SK-N-SH (cell line): ENCODE data around the gene TMC1. TPM values are rescaled to one million over a fixed set of nuclear protein-coding genes. Genes with fewer than 3 reads are reported as not detected.
A peak's percentile ranks its signal among the peaks of the same experiment; 100 is the strongest.

ENCODE experiments used
- CTCF ChIA-PET: fragments of 300-600, 350-600 bp; formaldehyde crosslinking; extraction: SDS; loops from one replicate; lab custom pipeline; 2021; lab: Yijun Ruan, JAX
- POLR2A ChIA-PET: fragments of 350-600 bp; sonication (Branson Sonifier 250); formaldehyde crosslinking; extraction: SDS; loops from one replicate; lab custom pipeline; 2020; ENCODE audit warnings: antibody characterized with exemption, inconsistent platforms; lab: Yijun Ruan, JAX
- DNase-seq: peaks from one replicate; pipeline ENCODE4 v3.0.0; 2012
- H2AFZ ChIP-seq: fragments of 200-600 bp; sonication (generic); 2 replicates; pipeline ENCODE4 v1.8.1; 2016; ENCODE audit warnings: antibody characterized with exemption, mild to moderate bottlenecking, low read depth
- H3F3A ChIP-seq: fragments of 200-600 bp; sonication (generic); replicated peaks from 2 replicates; pipeline ENCODE3; 2016; ENCODE audit warnings: antibody characterized with exemption, mild to moderate bottlenecking; ENCODE audit not compliant: insufficient read depth
- H3K27ac ChIP-seq, 2 experiments: fragments of 200-500 bp in 1 of 2; fragments of 200-600 bp in 1 of 2; sonication (Bioruptor generic) in 1 of 2; sonication (generic), shearing (Covaris generic) in 1 of 2; 2 replicates each; pipeline versions ENCODE4 v1.5.1 to v1.6.1; 2014 to 2016; ENCODE audit warnings: low read depth in 2 of 2, inconsistent platforms in 1 of 2, low read length in 1 of 2, mild to moderate bottlenecking in 1 of 2, mixed read lengths in 1 of 2
- H3K27me3 ChIP-seq: fragments of 200-600 bp; sonication (generic), shearing (Covaris generic); 2 replicates; pipeline ENCODE4 v1.6.1; 2016; ENCODE audit warnings: mixed run types; ENCODE audit not compliant: insufficient read depth
- H3K36me3 ChIP-seq, 2 experiments: fragments of 200-500 bp in 1 of 2; fragments of 200-600 bp in 1 of 2; sonication (Bioruptor generic) in 1 of 2; sonication (generic) in 1 of 2; replicated peaks in 1 of 2; 2 replicates each; pipeline versions ENCODE3 to v1.5.1; 2014 to 2016; ENCODE audit warnings: low read length in 1 of 2, mild to moderate bottlenecking in 1 of 2; ENCODE audit not compliant: insufficient read depth in 2 of 2, control insufficient read depth in 1 of 2
- H3K4me1 ChIP-seq, 2 experiments: fragments of 200-500 bp in 1 of 2; fragments of 200-600 bp in 1 of 2; sonication (Bioruptor generic) in 1 of 2; sonication (generic), shearing (Covaris generic) in 1 of 2; 2 replicates each; pipeline versions ENCODE4 v1.5.1 to v1.6.1; 2014 to 2016; ENCODE audit warnings: low read depth in 1 of 2, low read length in 1 of 2, mixed run types in 1 of 2; ENCODE audit not compliant: insufficient read depth in 2 of 2, control insufficient read depth in 1 of 2
- H3K4me2 ChIP-seq: fragments of 200-600 bp; sonication (generic), shearing (Covaris generic); 2 replicates; pipeline ENCODE4 v1.6.1; 2017; ENCODE audit warnings: mixed run types
- H3K4me3 ChIP-seq, 2 experiments: fragments of 200-500 bp in 1 of 2; fragments of 200-600 bp in 1 of 2; sonication (Bioruptor generic) in 1 of 2; sonication (generic), shearing (Covaris generic) in 1 of 2; 2 replicates each; pipeline versions ENCODE4 v1.5.1 to v1.8.1; 2014 to 2016; ENCODE audit warnings: low read depth in 2 of 2, inconsistent platforms in 1 of 2, low read length in 1 of 2, mild to moderate bottlenecking in 1 of 2, mixed read lengths in 1 of 2, moderate library complexity in 1 of 2
- H3K79me2 ChIP-seq: fragments of 200-600 bp; sonication (generic); 2 replicates; pipeline ENCODE4 v1.8.1; 2017; ENCODE audit warnings: mild to moderate bottlenecking; ENCODE audit not compliant: insufficient read depth
- H3K9ac ChIP-seq: fragments of 200-600 bp; sonication (generic); 2 replicates; pipeline ENCODE4 v1.6.1; 2017; ENCODE audit warnings: mixed run types
- H3K9me2 ChIP-seq: fragments of 200-600 bp; sonication (generic); 2 replicates; pipeline ENCODE4 v1.6.1; 2017; ENCODE audit warnings: mixed run types
- H3K9me3 ChIP-seq: fragments of 200-600 bp; sonication (generic); 2 replicates; pipeline ENCODE4 v1.6.1; 2017; ENCODE audit warnings: mixed run types, mild to moderate bottlenecking, moderate library complexity
- H4K20me1 ChIP-seq: fragments of 200-600 bp; sonication (generic); 2 replicates; pipeline ENCODE4 v1.6.1; 2017; ENCODE audit warnings: mild to moderate bottlenecking, mixed run types; ENCODE audit not compliant: insufficient read depth
- CHD2 ChIP-seq: fragments of 150-350 bp; IDR thresholded peaks from 2 replicates; pipeline ENCODE4 v1.6.1; 2018; ENCODE audit warnings: low read length; ENCODE audit not compliant: partially characterized antibody
- ELF1 ChIP-seq: IDR thresholded peaks from 2 replicates; pipeline ENCODE4 v1.4.0; 2012
- EP300 ChIP-seq, 2 experiments: IDR thresholded peaks; 2 replicates each; pipeline versions ENCODE4 v1.4.0 to v1.6.1; 2012; ENCODE audit warnings: borderline replicate concordance in 1 of 2, low read depth in 1 of 2, low read length in 1 of 2
- FOSL2 ChIP-seq: IDR thresholded peaks from 2 replicates; pipeline ENCODE4 v1.4.0; 2012; ENCODE audit warnings: low read depth, mild to moderate bottlenecking, moderate library complexity, borderline replicate concordance
- FOXJ3 ChIP-seq: sonication (generic); formaldehyde crosslinking; IDR thresholded peaks from 2 replicates; pipeline ENCODE4 v1.5.1; 2020; ENCODE audit warnings: mild to moderate bottlenecking, missing genetic modification reagents
- FOXM1 ChIP-seq: IDR thresholded peaks from 2 replicates; pipeline ENCODE4 v1.4.0; 2012; ENCODE audit warnings: low read depth, mild to moderate bottlenecking
- GABPA ChIP-seq: IDR thresholded peaks from 2 replicates; pipeline ENCODE4 v1.4.0; 2012; ENCODE audit warnings: low read depth, mild to moderate bottlenecking
- GATA2 ChIP-seq: sonication (generic); formaldehyde crosslinking; IDR thresholded peaks from 2 replicates; pipeline ENCODE4 v1.5.0; 2020; ENCODE audit warnings: mild to moderate bottlenecking, missing genetic modification reagents
- JUND ChIP-seq: IDR thresholded peaks from 2 replicates; pipeline ENCODE4 v1.4.0; 2012
- MEF2A ChIP-seq: IDR thresholded peaks from 2 replicates; pipeline ENCODE4 v1.4.0; 2012; ENCODE audit warnings: low read depth, borderline replicate concordance
- MXI1 ChIP-seq: IDR thresholded peaks from 2 replicates; pipeline ENCODE4 v1.6.1; 2012; ENCODE audit warnings: mild to moderate bottlenecking, low read depth, low read length, improper control_type of control experiment
- NFIC ChIP-seq: IDR thresholded peaks from 2 replicates; pipeline ENCODE4 v1.4.0; 2012; ENCODE audit warnings: borderline replicate concordance
- POLR2AphosphoS5 ChIP-seq: IDR thresholded peaks from 2 replicates; pipeline ENCODE4 v1.6.1; 2012; ENCODE audit warnings: low read depth, low read length
- RAD21 ChIP-seq: IDR thresholded peaks from 2 replicates; pipeline ENCODE4 v1.6.1; 2012; ENCODE audit warnings: mild to moderate bottlenecking, low read length
- RCOR1 ChIP-seq: fragments of 150-350 bp; IDR thresholded peaks from 2 replicates; pipeline ENCODE4 v1.6.1; 2017; ENCODE audit warnings: antibody characterized with exemption, low read length
- RFX5 ChIP-seq: IDR thresholded peaks from 2 replicates; pipeline ENCODE4 v1.6.1; 2012; ENCODE audit warnings: mild to moderate bottlenecking, improper control_type of control experiment, low read length
- RXRA ChIP-seq: IDR thresholded peaks from 2 replicates; pipeline ENCODE4 v1.4.0; 2012; ENCODE audit warnings: low read depth, mild to moderate bottlenecking, borderline replicate concordance
- SIN3A ChIP-seq: IDR thresholded peaks from 2 replicates; pipeline ENCODE4 v1.6.1; 2012; ENCODE audit warnings: low read depth, mild to moderate bottlenecking, low read length, moderate library complexity, borderline replicate concordance
- SMC3 ChIP-seq: IDR thresholded peaks from 2 replicates; pipeline ENCODE4 v1.6.1; 2012; ENCODE audit warnings: low read depth, low read length, improper control_type of control experiment
- TAF1 ChIP-seq: IDR thresholded peaks from 2 replicates; pipeline ENCODE4 v1.6.1; 2012; ENCODE audit warnings: low read depth, mild to moderate bottlenecking, low read length, moderate library complexity, borderline replicate concordance
- TCF12 ChIP-seq: IDR thresholded peaks from 2 replicates; pipeline ENCODE4 v1.4.0; 2012
- TEAD4 ChIP-seq: IDR thresholded peaks from 2 replicates; pipeline ENCODE4 v1.4.0; 2012; ENCODE audit warnings: mild to moderate bottlenecking, borderline replicate concordance; ENCODE audit not compliant: insufficient read depth
- USF1 ChIP-seq: IDR thresholded peaks from 2 replicates; pipeline ENCODE4 v1.4.0; 2012; ENCODE audit warnings: low read depth, borderline replicate concordance
- YY1 ChIP-seq: IDR thresholded peaks from 2 replicates; pipeline ENCODE4 v1.4.0; 2012; ENCODE audit warnings: low read depth, mild to moderate bottlenecking
- WGBS: methylation state at CpG from one replicate; pipeline ENCODE4 v1.1.6; 2017; ENCODE audit warnings: low lambda C conversion rate; 5-methylcytosine and 5-hydroxymethylcytosine counted together
- polyA plus RNA-seq, 3 experiments: library from polyadenylated mRNA; depleted of rRNA; stranded (reverse); fragments of >200 nt; gene quantifications; 2 replicates each; pipeline ENCODE4 v1.2.3, GENCODE V29; 2012
- TF ChIP-seq, protein P1 (sequence below): IDR thresholded peaks from 2 replicates; pipeline ENCODE4 v1.4.0; 2012; ENCODE audit warnings: low read depth, borderline replicate concordance

Gene TMC1
- polyA plus RNA-seq, 1 of the 3 experiments (the other 2 are of a cell fraction): not detected

DNA sequence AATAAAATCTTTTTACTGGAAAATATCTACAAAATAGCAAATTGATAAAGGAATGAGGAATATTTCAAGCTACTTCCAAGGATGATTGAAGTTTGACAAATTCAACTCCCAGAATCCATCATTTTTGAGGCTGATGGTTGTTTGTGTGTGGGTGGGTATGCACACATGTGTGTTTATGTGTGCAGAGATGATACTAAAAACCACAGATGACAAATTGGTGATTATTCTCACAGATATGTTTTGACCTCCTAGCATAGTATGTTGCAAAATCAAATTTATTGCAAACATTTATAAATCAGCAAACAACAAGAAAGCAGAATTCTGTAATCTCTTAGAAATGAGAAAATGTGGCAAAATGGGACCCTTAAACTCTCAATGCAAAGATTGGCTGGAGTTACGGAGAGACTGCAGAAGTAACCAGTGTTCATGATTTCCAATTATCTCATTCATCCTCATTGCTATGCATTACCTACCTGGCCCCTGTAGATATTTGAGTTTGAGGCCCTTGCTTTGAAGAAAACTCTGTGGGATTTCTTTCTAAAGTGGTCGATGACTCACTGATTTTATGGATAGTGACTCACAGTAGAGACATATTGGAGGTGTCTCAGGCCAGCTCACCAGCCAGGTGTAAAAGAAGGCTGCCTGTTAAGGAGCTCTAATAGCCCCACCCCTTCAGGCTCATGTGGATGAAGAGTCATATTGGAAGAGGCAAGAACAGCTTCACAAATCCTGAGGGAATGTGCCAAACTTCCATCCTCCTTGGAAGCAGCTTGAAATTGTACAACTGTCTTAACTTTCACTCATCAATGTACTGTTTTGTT lies 44.6 kb upstream of the TMC1 start:
- no peak overlapping the region for H3K4me3 ChIP-seq
- POLR2A ChIA-PET: no interaction called here
- no peaks in the 10 kb centered on the region for H4K20me1 ChIP-seq
- no peaks in the 10 kb centered on the region for H3K36me3 ChIP-seq
- no peak overlapping the region for H3K4me2 ChIP-seq
- peaks cover 0 to 20% of the 10 kb centered on the region in 2 experiments for H3K4me1 ChIP-seq
- no peaks in the 10 kb centered on the region for H3K27me3 ChIP-seq
- WGBS: 14% methylated on average over 2 of the region's 2 CpGs
- DNase-seq: no peak
- H3K9me2 ChIP-seq: no peaks in the 10 kb centered on the region
- no peak overlapping the region for H3K9ac ChIP-seq
- H2AFZ ChIP-seq: no peak overlapping the region
- CTCF ChIA-PET: no interaction called here
- H3K79me2 ChIP-seq: no peaks in the 10 kb centered on the region
- H3F3A ChIP-seq: peaks cover 27% of the 10 kb centered on the region
- H3K27ac ChIP-seq: peak overlapping the region; percentile 70 to 75
- no peaks in the 10 kb centered on the region for H3K9me3 ChIP-seq
- TF ChIP-seq FOSL2 (peak; percentile 78), JUND (peak; percentile 67), EP300 (IDR thresholded peaks at IDR 0.05; ENCODE audit: borderline replicate concordance in 1 of 2, low read depth in 1 of 2, low read length in 1 of 2) (peak in 1 of 2 experiments; percentile 45; a peak in 1 of 4 replicates), TEAD4 (no peak), TCF12 (peak; percentile 58), GABPA (no peak)

DNA sequence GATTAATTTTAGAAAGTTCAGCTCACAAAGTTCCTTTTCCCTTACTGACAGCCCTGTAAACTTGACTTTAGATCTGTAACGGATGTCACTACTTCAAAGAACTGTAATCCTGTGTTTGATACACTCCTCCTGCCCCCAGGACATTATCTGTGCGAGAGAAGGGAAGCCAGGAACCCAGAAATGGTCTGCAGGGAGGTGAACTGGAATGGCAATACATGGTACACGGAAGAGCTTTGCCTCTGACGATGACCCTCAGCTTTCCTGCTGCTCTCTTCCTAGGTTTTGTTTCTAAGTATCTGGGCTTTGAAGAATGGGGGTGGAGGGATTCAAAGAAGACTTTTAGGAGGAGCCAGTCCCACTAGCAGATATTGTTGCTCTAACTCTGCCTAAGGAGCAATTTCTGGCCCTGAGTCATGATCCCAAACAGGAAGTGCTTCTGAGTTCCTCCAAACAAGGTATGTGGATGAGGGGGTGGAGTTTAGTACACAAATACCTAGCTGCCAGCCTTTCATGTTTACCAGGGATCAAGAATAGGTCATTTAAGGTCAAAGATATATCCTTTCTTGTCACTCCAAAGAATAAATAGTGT lies 43.4 kb upstream of the TMC1 start:
- Histone ChIP-seq H3K9me2 (no peaks in the 10 kb centered on the region), H3K27me3 (no peaks in the 10 kb centered on the region), H3K4me2 (peak overlapping the region; percentile 68), H3K36me3 (no peaks in the 10 kb centered on the region), H2AFZ (peak overlapping the region; percentile 80), H3K4me1 (peaks cover 0 to 20% of the 10 kb centered on the region in 2 experiments), H3K4me3 (no peak overlapping the region; a peak in 1 of 4 replicates), H3K9ac (no peak overlapping the region), H4K20me1 (no peaks in the 10 kb centered on the region), H3K9me3 (no peaks in the 10 kb centered on the region), H3K27ac (peak overlapping the region; percentile 70 to 75), H3F3A (peaks cover 28% of the 10 kb centered on the region), H3K79me2 (no peaks in the 10 kb centered on the region)
- WGBS: 6% methylated on average over 4 of the region's 4 CpGs
- DNase-seq: no peak
- CTCF ChIA-PET: no interaction called here
- POLR2A ChIA-PET: no interaction called here
- TF ChIP-seq ELF1: no peak
- TF ChIP-seq MEF2A: no peak
- TF ChIP-seq SIN3A: no peak
- TF ChIP-seq, protein P1, sequence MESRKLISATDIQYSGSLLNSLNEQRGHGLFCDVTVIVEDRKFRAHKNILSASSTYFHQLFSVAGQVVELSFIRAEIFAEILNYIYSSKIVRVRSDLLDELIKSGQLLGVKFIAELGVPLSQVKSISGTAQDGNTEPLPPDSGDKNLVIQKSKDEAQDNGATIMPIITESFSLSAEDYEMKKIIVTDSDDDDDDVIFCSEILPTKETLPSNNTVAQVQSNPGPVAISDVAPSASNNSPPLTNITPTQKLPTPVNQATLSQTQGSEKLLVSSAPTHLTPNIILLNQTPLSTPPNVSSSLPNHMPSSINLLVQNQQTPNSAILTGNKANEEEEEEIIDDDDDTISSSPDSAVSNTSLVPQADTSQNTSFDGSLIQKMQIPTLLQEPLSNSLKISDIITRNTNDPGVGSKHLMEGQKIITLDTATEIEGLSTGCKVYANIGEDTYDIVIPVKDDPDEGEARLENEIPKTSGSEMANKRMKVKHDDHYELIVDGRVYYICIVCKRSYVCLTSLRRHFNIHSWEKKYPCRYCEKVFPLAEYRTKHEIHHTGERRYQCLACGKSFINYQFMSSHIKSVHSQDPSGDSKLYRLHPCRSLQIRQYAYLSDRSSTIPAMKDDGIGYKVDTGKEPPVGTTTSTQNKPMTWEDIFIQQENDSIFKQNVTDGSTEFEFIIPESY: no peak
- no peak for TF ChIP-seq JUND
- TF ChIP-seq CHD2: no peak
- no peak for TF ChIP-seq RAD21
- TF ChIP-seq FOSL2: peak; percentile 31; the same call in 1 of the 2 replicates
- no peak for TF ChIP-seq USF1
- TF ChIP-seq NFIC: no peak
- 0 out of 2 replicates have a peak, but pooled peaks have one; percentile 11 for TF ChIP-seq GABPA
- TF ChIP-seq FOXM1: no peak
- TF ChIP-seq GATA2 (CRISPR knock-in tag): no peak
- no peak for TF ChIP-seq RFX5
- no peak for TF ChIP-seq YY1
- TF ChIP-seq MXI1: no peak
- TF ChIP-seq FOXJ3 (CRISPR knock-in tag): no peak
- TF ChIP-seq RXRA: 0 out of 2 replicates have a peak, but pooled peaks have one; percentile 35
- no peak for TF ChIP-seq TAF1
- TF ChIP-seq SMC3: no peak
- peak; percentile 17; the same call in 1 of the 2 replicates for TF ChIP-seq TCF12
- TF ChIP-seq RCOR1: no peak
- no peak for TF ChIP-seq EP300 (IDR thresholded peaks at IDR 0.05; ENCODE audit: borderline replicate concordance in 1 of 2, low read depth in 1 of 2, low read length in 1 of 2)
- TF ChIP-seq POLR2AphosphoS5: no peak
